GM12873 (cell line): ENCODE data around the gene ARHGAP12.

Experiments used
- CTCF ChIP-seq: IDR thresholded peaks from 2 replicates; pipeline ENCODE4 v1.5.1; 2012; ENCODE audit warnings: low read depth, mild to moderate bottlenecking, moderate library complexity, low read length, control low read depth; ENCODE audit not compliant: insufficient read depth; ENCODE audit errors: missing control alignments

Gene ARHGAP12

DNA sequence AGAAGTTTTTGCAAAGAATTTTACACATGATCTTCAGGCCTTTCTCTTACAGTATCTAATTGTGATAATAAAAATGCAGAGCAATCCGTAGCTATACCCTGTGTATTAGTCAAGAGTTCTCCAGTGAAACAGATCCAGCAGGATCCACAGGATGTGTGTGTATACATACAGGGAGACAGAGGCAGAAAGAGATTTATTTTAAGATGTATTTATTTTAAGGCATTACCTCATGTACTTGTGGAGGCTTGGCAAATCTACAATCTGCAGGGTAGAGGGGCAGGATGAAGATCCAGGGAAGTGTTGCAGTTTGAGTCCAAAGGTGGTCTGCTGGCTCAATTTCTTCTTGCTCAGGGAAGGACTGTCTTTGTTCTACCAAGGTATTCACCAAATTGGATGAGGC lies 41.7 kb downstream of the ARHGAP12 start:
- TF ChIP-seq CTCF = no peak

GRCh38 chr10:31885971-31886370 lies 42.7 kb downstream of the ARHGAP12 start:
- no peak for TF ChIP-seq CTCF

DNA sequence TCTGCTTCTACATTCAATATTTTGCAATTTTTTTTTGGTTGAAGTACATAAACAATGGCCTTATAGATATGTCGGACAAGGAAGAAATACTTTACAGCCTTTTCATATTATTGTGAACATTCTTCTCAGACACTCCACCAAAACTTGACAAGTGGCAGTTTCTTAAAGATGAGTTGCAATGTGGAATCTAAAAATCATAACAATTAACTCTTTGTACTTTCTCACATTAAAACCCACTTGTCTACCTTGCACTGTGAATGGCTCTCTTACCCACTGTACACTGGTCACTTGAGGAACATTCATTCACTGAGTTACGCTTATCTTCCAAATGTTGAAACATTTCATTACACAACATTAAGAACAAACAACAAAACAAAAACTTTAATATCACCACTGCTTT lies 44.2 kb downstream of the ARHGAP12 start:
- TF ChIP-seq CTCF = no peak

DNA sequence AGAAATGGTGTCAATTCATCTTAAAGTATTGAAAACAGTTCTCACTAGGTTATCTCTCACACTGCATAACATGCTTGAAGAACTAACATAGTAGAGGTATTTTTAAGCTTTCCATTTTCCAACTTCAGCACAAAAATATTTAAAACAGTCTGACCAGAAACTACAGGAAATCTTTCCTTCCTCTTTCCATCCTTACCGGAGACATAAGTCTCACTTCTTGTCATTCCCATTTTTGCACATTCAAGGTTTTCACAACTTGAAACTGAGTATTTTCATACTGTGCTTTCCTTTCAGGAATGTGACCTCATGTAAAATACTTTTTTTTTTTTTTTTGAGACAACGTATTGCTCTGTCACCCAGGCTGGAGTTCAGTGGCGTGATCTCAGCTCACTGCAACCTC lies 45.2 kb downstream of the ARHGAP12 start:
- TF ChIP-seq CTCF = no peak

DNA sequence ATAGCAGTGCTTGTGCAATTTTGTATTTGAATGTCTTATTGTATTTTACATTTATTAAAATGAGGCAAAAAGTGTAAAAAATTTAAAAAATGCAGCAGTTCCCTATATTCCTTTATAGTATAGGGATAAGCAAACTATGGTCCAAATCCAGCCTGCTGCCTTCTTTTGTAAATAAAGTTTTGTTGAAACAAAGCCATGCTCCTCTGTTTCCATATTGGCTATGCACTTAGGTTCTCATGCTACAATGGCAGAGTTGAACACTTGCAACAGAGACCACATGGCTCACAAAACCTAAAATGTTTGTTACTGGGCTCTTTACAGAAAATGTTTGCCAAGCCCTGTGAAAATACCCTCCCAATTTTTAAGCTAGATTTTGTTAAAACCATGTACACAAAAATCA lies 50.1 kb downstream of the ARHGAP12 start:
- no peak for TF ChIP-seq CTCF

DNA sequence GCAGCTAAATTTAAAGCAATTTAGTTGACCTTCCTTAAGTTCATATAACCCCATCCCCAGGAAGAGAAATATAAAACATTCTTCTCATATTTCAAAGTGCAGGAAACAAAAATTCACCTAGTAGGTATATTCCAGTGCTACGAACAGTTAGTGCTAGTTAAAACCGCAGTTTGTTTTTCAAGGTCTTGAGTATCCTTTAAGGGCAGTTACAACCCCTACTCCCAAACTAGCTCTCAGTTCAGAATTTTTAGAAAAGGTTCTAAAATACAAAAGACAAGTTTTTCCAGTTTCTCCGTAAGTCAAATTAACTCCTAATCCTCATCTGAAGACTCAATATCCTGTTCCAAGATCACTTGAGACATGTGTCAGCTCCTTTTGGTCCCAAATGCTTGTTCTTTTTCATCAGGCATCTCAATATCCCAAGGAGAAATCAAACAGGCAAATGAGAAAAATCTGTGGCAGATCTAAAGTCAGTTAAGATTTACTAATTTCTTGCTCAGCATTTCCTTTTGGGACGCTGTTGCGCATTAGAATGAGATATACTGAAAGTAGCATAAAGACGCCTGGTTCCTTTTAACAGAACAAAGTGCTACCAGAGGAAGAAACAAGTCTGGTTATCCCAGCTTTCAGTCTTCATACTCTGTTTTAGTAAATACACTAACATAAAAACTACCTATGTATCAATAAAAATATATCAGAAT lies 51.8 kb downstream of the ARHGAP12 start:
- peak; percentile 9 for TF ChIP-seq CTCF

GRCh38 chr10:31875608-31876007 lies 53.0 kb downstream of the ARHGAP12 start:
- no peak for TF ChIP-seq CTCF
